HG03575 (cell line): ENCODE results near the gene FAF1.

Experiments used
- ATAC-seq: cut with Tn5 transposase; IDR thresholded peaks from one replicate; pipeline ENCODE4 v1.9.1; 2021; ENCODE audit not compliant: unreplicated experiment, insufficient number of reproducible peaks, low FRiP score; ENCODE audit errors: extremely low read depth

The FAF1 gene

DNA sequence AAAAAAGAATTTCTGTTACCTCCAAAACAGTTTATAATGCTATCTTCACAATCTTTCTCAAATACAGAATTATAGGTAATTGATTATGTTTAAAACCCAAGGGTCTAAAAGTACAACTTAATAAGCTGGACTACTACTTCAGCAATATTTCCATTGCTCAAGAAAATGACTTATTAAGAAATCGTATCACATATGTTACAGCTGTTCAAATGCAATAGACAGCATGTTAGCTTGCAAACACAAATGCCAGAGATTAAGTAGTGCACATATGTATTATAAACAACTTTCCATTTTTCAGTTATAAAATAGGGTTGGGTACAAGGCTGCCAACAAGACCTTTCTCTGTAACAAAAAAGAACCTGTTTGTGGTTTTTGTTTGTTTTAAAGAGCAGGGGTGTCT, 325.8 kb downstream of the FAF1 start:
- ATAC-seq: no peak

- ATAC-seq: no peak
Measured at GRCh38 chr1:50633465-50633864, 326.6 kb downstream of the FAF1 start.

- ATAC-seq: no peak
Measured at GRCh38 chr1:50631161-50631560, 328.9 kb downstream of the FAF1 start.

DNA sequence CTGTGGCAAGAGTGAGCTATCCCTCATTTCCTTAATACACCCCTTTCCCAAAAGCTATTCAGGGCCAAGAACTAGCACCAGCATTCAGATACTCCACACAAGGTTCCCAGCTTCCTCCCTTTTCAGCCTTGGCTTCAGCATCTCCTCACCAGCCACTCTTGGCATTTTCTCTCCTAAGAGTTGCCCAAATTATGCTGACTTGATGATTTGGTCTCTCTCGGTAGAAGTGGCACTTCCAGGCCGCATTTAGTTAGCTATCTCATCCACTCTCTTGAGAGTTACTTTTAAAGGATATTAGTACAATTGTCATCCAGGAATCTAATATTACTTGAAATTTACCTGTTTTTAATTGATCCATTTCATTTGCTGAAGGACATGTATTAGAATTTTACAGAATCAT, 337.8 kb downstream of the FAF1 start:
- no peak for ATAC-seq

DNA sequence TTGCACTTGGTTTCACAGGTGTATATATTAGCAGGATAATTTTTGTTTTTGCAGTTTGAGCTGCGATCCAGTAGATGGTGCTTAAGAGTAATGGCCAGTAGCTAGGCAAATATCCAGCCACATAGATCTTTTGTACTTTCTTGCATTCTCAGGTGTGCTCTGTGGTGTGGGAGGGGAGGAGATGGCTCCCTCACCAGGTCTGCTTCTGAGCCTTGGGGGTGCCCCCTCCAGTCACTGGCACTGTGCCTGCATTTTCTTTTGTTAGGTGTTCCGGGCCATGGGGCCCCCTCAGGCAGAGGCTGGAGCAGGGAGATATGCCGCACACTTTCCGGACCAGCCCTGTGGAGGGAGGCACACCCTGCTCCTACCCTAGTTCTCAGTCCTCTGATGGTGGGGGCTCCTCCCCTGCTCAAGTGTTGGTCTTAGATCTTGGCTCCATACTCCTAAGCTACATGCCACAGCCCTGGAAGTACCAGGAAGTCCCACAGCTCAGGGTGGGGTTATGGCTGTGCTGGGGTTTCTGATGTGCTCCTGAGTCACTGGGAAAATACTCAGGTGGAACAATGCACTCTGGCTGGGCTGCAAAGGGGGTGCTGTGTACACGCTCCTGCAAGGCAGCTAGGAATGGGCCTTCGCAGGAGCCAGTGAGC, 339.3 kb downstream of the FAF1 start:
- ATAC-seq: no peak

GRCh38 chr1:50615036-50615750, 344.9 kb downstream of the FAF1 start:
- no peak for ATAC-seq

DNA sequence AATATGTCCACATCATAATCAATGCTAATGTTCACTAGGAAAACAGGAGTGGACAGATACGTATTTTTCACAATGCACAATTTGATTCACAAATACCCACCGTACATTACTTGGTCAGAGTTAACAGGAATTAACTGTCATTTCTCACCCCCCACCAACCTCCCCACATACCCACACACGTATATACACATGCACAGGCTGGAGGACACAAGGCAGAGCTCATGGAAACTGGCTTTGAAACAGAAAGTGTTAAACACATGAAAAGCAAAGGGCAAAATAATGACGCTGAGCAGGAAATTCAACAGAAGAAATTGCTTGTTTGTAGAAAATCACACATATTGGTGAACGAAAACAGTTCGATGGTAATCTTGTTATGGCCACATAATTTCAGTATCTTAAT, 348.4 kb downstream of the FAF1 start:
- ATAC-seq: no peak

DNA sequence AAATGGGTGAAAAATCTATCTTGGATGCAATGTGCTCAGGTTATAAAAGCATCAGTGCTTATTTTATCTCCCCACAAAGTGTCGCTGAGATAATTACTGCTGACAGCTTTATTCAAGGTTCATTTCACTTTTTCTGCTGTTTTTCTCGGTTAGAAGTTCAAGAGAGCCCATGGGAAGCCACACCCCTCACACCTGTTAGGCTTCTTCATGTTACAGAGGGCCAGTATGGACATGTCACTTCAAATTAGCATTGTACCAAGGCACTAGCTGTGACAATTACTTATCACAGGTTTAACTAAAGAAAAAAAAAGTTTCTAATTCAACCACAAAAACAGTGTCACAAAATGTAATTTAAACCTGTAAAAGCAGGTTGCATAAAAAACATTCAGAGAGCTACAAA, 349.5 kb downstream of the FAF1 start:
- no peak for ATAC-seq

DNA sequence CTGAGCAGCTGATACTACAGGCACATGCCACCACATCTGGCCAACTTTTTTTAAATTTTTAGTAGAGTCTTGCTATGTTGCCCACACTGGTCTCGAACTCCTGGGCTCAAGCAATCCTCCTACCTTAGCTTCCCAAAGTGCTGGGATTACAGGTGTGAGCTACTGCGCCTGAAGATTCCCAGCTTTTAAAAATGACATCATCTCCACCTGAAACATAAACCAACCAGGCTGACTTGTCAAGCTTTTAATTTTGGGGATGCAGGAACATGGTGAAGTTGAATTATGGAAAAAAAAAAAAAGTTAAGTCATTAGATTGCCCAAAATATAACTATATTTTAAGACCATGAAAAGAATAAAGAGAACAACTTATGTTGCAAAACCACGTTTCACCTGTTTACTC, 350.6 kb downstream of the FAF1 start:
- ATAC-seq: no peak

- ATAC-seq: no peak
Measured at GRCh38 chr1:50605186-50605875, 354.7 kb downstream of the FAF1 start.

GRCh38 chr1:50604580-50604979, 355.5 kb downstream of the FAF1 start:
- no peak for ATAC-seq

GRCh38 chr1:50603274-50604271, 356.5 kb downstream of the FAF1 start:
- no peak for ATAC-seq

GRCh38 chr1:50599546-50599945, 360.5 kb downstream of the FAF1 start:
- ATAC-seq: no peak

DNA sequence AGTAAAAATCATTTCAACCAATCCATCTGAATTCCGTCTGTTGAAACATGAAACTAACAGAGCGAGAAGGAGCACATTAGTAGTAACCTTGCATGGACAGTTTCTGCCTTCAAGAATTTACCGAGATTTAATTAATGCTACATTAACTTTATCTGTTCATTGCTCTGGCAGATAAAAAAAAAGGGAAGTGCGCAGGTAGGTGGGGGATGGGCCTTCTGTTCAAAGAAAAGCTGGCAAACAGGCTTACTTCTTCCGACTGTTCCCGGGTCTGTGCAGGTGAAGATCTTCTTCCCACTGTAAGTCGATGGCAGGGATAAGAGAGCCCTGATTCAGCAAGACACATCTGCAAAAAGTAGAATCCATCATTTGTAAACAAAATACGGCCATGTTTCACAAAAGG, 364.2 kb downstream of the FAF1 start:
- ATAC-seq: no peak

DNA sequence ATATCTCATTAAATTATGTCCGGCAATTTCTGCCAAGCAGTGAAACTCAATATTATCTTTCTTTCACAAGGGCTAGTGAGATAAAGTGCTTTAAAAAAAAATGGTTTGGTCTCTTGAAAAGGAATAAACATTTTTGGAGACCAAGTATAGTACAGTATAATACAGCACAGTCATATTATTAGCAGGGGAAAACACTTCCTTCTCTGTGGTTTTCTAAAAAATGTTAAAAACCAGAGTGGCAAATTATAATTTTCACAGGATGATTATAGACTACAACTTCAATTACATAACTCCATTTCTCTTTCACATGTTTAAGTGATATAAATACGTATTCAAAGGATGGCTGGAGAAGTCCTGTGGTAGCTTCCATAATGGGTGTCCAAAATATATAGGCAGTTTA, 366.6 kb downstream of the FAF1 start:
- ATAC-seq: no peak

DNA sequence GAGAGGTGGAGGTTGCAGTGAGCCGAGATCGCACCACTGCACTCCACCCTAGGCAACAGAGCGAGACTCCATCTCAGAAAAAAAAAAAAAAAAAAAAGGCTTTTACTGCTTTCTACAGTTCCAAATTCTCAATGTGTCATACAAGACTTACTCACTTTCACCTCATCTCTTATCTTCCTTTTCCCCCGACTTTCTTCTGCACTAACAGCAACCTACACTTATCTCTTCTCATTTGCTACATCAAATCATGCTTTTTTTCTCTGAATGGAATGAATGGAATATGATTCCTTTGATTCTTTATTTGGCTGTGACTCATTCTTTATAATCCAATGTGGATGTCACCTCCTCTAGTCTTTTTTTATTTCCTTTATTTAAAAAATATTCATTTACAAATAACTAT, 368.5 kb downstream of the FAF1 start:
- no peak for ATAC-seq

- no peak for ATAC-seq
Measured at GRCh38 chr1:50582346-50582745, 377.7 kb downstream of the FAF1 start.

- ATAC-seq: no peak
Measured at GRCh38 chr1:50570066-50570468, 390.0 kb downstream of the FAF1 start.

DNA sequence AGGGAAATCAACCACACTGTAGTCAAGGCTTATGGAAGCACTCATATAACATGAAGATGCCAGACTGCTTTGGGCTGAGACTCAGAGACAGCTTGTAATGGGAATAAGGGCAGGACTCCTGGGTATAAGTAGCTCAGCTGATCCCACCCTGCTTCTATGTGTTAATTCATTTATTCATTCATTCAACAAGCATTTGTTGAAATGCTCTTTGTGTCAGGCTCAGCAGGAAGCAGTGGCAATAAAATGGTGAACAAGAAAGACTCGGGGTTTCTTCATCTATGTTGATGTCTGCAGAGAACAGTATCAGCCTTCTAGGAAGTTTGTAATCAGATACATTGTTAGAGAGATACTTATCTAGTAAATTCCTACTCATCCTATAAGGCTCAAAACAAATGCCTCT, 391.3 kb downstream of the FAF1 start:
- ATAC-seq: no peak
